ENCODE results near the gene SIGLEC5.
"Not testable (repeated sequence)": the region's sequence is repeated elsewhere in the genome, so short reads cannot be mapped to it uniquely, and the experiment has no call there.

The SIGLEC5 gene

DNA sequence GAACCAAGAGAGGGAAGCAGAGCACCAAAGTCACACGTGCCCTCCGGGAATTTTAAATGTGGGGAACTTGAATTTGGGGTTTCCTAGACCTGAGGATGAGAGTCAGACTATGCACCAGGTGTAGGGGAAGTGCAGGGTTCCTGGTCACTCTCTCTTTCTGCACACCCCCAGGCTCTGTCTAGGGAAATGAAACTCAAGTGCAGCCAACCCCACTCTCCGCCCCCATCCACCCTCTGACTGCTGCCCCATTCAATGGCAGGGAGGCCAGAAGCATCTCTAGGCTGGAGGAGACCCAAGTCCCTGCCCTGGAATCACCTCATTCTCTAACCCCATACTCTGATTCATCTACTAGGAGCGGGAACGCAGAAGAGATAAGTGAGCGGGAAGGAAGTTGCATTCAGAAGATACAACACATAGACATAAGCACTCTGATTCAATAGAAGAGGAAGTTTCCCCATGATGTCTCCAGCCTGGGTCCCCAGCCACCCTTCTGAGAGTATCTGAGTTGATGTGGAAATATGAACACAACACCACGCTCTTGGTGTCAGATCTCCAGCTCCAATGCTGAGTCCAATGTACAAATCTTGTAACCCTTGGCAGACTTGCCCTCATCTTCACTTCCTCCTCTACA, 21.1 kb upstream of the SIGLEC5 start:
- WGBS, 2 experiments (ENCODE audit: insufficient coverage in 2 of 2) = 48 to 57% methylated on average over 3 to 4 of the region's 7 CpGs
- Histone ChIP-seq H3K27ac (ENCODE audit: low read depth, low read length, severe bottlenecking) (no peak overlapping the region), H3K9me3 (ENCODE audit: control insufficient read depth, low read length) (no peaks in the 10 kb centered on the region), H3K4me3 (ENCODE audit: extremely low read depth, insufficient read depth, low read length, poor library complexity, severe bottlenecking) (no peak overlapping the region), H3K36me3 (ENCODE audit: control insufficient read depth, insufficient read depth, low read length) (no peaks in the 10 kb centered on the region), H3K4me1 (ENCODE audit: control insufficient read depth, insufficient read depth, low read length, poor library complexity, severe bottlenecking) (no peaks in the 10 kb centered on the region)

DNA sequence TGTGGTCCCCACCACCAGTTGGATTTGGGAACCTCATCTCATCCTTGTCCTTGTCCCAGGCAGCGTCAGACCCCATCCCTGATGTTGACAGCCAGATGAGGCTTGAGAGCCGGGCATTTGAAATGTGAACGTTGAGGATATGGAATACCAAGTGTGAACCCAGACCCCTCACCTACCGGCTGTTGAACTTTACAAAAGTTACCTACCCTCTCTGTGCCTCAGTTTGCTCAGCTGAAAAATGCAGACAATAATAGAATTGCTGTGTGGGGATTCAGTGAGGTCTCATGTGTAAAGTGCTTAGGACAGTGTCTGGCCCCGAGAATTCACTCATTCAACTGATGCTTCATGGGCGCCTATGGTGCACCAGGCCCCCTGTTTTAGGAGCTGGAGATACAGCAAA, 17.1 kb upstream of the SIGLEC5 start:
- H3K36me3 ChIP-seq (ENCODE audit: control insufficient read depth, insufficient read depth, low read length) = no peaks in the 10 kb centered on the region
- H3K4me3 ChIP-seq (ENCODE audit: extremely low read depth, insufficient read depth, low read length, poor library complexity, severe bottlenecking) = no peak overlapping the region
- 83 to 100% methylated on average over 1 to 3 of the region's 6 CpGs for WGBS, 2 experiments (ENCODE audit: insufficient coverage in 2 of 2)
- no peaks in the 10 kb centered on the region for H3K9me3 ChIP-seq (ENCODE audit: control insufficient read depth, low read length)
- no peak overlapping the region for H3K27ac ChIP-seq (ENCODE audit: low read depth, low read length, severe bottlenecking)
- H3K4me1 ChIP-seq (ENCODE audit: control insufficient read depth, insufficient read depth, low read length, poor library complexity, severe bottlenecking) = no peaks in the 10 kb centered on the region

DNA sequence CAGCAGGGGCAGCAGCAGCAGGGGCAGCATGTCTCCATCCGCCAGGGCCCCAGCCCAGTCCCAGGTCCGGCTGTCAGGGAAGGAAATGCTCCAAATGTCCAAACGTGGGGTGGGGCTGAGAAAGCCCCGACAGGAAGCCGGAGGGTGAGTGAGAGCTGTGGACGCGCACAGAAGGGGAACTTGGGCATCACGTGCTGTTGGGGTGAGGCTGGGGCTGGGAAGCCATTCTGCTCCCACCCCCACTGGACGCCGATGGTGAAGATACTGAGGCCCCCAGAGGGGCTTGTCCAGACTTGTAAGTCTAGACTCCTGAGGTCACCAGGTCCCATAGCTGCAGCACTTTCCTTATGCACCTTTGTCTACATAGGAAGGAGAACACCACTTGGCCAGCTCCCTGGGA, 16.5 kb upstream of the SIGLEC5 start, which contains the start of gene SIGLEC14:
TSS of gene SIGLEC14 (minus strand) at position 96 of the 400 bp plus-strand sequence. CDS start at position 30, 66 bp downstream.
- not testable (repeated sequence) for H3K4me1 ChIP-seq (ENCODE audit: control insufficient read depth, insufficient read depth, low read length, poor library complexity, severe bottlenecking); H3K4me3 ChIP-seq (ENCODE audit: extremely low read depth, insufficient read depth, low read length, poor library complexity, severe bottlenecking); H3K36me3 ChIP-seq (ENCODE audit: control insufficient read depth, insufficient read depth, low read length); H3K27ac ChIP-seq (ENCODE audit: low read depth, low read length, severe bottlenecking); H3K9me3 ChIP-seq (ENCODE audit: control insufficient read depth, low read length)
- WGBS, 2 experiments (ENCODE audit: insufficient coverage in 2 of 2) = 84 to 96% methylated on average over 3 to 5 of the region's 10 CpGs

GRCh38 chr19:51644636-51645271, 14.6 kb upstream of the SIGLEC5 start:
- 46 to 70% methylated on average over 3 to 8 of the region's 11 CpGs for WGBS, 2 experiments (ENCODE audit: insufficient coverage in 2 of 2)
- H3K9me3 ChIP-seq (ENCODE audit: control insufficient read depth, low read length) = no peaks in the 10 kb centered on the region
- no peak overlapping the region for H3K27ac ChIP-seq (ENCODE audit: low read depth, low read length, severe bottlenecking)
- H3K36me3 ChIP-seq (ENCODE audit: control insufficient read depth, insufficient read depth, low read length) = no peaks in the 10 kb centered on the region
- H3K4me3 ChIP-seq (ENCODE audit: extremely low read depth, insufficient read depth, low read length, poor library complexity, severe bottlenecking) = no peak overlapping the region
- H3K4me1 ChIP-seq (ENCODE audit: control insufficient read depth, insufficient read depth, low read length, poor library complexity, severe bottlenecking) = no peaks in the 10 kb centered on the region

GRCh38 chr19:51641648-51642047, 11.4 kb upstream of the SIGLEC5 start:
- Histone ChIP-seq H3K4me3 (ENCODE audit: extremely low read depth, insufficient read depth, low read length, poor library complexity, severe bottlenecking) (no peak overlapping the region), H3K36me3 (ENCODE audit: control insufficient read depth, insufficient read depth, low read length) (no peaks in the 10 kb centered on the region), H3K27ac (ENCODE audit: low read depth, low read length, severe bottlenecking) (no peak overlapping the region), H3K4me1 (ENCODE audit: control insufficient read depth, insufficient read depth, low read length, poor library complexity, severe bottlenecking) (no peaks in the 10 kb centered on the region), H3K9me3 (ENCODE audit: control insufficient read depth, low read length) (peaks cover 5% of the 10 kb centered on the region)

DNA sequence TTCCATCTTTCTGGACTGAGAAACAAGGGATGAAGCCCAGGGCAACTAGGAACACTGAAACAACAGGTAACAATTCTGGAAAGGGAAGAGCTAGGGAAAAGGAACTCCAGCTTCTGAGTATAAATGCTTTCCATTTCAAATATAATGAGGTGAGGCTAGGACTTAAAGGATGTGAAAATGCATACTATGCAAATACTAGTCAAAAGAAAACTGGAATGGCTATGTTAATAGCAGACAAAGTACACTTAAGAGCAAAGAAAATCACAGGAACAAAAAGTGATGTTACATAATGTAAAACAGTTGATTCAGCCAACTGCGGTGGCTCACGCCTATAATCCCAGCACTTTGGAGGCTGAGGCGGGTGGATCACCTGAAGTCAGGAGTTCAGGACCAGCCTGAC, 10.2 kb upstream of the SIGLEC5 start:
- 100% methylated on average over 2 of the region's 3 CpGs; no CpG with 5 or more reads in 1 of the 2 experiments for WGBS, 2 experiments (ENCODE audit: insufficient coverage in 2 of 2)

GRCh38 chr19:51639916-51640315, 9.7 kb upstream of the SIGLEC5 start:
- WGBS, 2 experiments (ENCODE audit: insufficient coverage in 2 of 2) = 60% methylated on average over 1 of the region's 4 CpGs; no CpG with 5 or more reads in 1 of the 2 experiments
- no peak overlapping the region for H3K27ac ChIP-seq (ENCODE audit: low read depth, low read length, severe bottlenecking)
- H3K9me3 ChIP-seq (ENCODE audit: control insufficient read depth, low read length) = peaks cover 5% of the 10 kb centered on the region
- no peak overlapping the region for H3K4me3 ChIP-seq (ENCODE audit: extremely low read depth, insufficient read depth, low read length, poor library complexity, severe bottlenecking)
- no peaks in the 10 kb centered on the region for H3K36me3 ChIP-seq (ENCODE audit: control insufficient read depth, insufficient read depth, low read length)
- H3K4me1 ChIP-seq (ENCODE audit: control insufficient read depth, insufficient read depth, low read length, poor library complexity, severe bottlenecking) = no peaks in the 10 kb centered on the region

More for the DNA sequence above, 10.2 kb upstream of the SIGLEC5 start:
- no peaks in the 10 kb centered on the region for H3K4me1 ChIP-seq (ENCODE audit: control insufficient read depth, insufficient read depth, low read length, poor library complexity, severe bottlenecking)
- H3K36me3 ChIP-seq (ENCODE audit: control insufficient read depth, insufficient read depth, low read length) = no peaks in the 10 kb centered on the region
- H3K9me3 ChIP-seq (ENCODE audit: control insufficient read depth, low read length) = peaks cover 5% of the 10 kb centered on the region
- no peak overlapping the region for H3K4me3 ChIP-seq (ENCODE audit: extremely low read depth, insufficient read depth, low read length, poor library complexity, severe bottlenecking)
- no peak overlapping the region for H3K27ac ChIP-seq (ENCODE audit: low read depth, low read length, severe bottlenecking)

DNA sequence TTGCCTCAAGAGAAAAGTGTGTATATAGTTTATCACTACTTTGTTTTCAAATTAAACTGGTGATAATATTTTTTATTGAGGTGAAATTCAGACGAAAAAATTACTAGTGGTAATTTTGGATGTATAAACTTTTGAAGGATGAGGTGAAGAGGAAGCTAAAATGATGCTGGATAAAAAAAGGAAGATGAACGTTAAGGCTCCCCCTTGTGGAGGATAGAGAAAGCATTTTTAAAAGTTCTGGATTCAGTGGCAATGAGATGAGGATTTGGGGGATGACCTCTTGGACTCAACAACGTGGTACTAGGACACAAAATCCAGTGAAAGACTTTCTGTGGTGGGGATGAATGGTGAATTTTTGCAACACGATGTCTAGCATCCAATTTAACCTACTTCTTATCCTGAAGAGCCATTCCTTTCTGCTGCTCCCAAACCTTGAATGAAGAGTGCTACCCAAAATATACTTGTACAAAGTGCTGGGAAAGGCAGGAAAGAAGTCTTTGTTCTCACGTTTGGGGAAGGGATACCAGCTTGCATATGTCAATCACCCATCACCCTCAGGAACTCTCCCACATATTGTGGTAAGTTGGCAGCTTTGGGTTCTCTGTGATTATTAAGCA, 7.3 kb upstream of the SIGLEC5 start:
- Histone ChIP-seq H3K4me1 (ENCODE audit: control insufficient read depth, insufficient read depth, low read length, poor library complexity, severe bottlenecking) (no peaks in the 10 kb centered on the region), H3K9me3 (ENCODE audit: control insufficient read depth, low read length) (peaks cover 5% of the 10 kb centered on the region), H3K4me3 (ENCODE audit: extremely low read depth, insufficient read depth, low read length, poor library complexity, severe bottlenecking) (no peak overlapping the region), H3K27ac (ENCODE audit: low read depth, low read length, severe bottlenecking) (no peak overlapping the region), H3K36me3 (ENCODE audit: control insufficient read depth, insufficient read depth, low read length) (no peaks in the 10 kb centered on the region)
- 0% methylated on average over 1 of the region's 5 CpGs for WGBS, 2 experiments (ENCODE audit: insufficient coverage in 2 of 2)

DNA sequence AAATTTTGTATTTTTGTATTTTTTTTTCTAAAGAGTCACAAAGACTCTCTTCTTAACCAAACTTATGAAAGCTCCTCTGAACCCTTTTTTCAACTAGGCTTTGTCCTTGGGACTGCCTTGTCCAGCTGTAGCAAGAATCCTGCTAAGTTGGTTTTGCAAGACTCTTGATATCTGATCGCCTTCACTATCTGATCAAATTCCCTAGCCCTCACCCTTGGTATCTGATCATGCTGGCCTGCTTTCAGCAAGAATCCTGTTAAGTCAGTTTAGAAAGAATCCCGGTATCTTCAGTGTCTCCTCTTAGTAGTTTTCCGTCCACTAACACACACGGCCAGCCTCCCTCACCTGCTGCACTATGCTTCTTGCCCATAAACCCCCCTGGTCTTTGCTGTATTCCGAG, 1.9 kb upstream of the SIGLEC5 start:
- 74 to 89% methylated on average over 3 of the region's 5 CpGs for WGBS, 2 experiments (ENCODE audit: insufficient coverage in 2 of 2)
- H3K4me3 ChIP-seq (ENCODE audit: extremely low read depth, insufficient read depth, low read length, poor library complexity, severe bottlenecking) = no peak overlapping the region
- H3K4me1 ChIP-seq (ENCODE audit: control insufficient read depth, insufficient read depth, low read length, poor library complexity, severe bottlenecking) = no peaks in the 10 kb centered on the region
- H3K9me3 ChIP-seq (ENCODE audit: control insufficient read depth, low read length) = peaks cover 5% of the 10 kb centered on the region
- H3K27ac ChIP-seq (ENCODE audit: low read depth, low read length, severe bottlenecking) = no peak overlapping the region
- no peaks in the 10 kb centered on the region for H3K36me3 ChIP-seq (ENCODE audit: control insufficient read depth, insufficient read depth, low read length)

- Histone ChIP-seq H3K4me3 (ENCODE audit: extremely low read depth, insufficient read depth, low read length, poor library complexity, severe bottlenecking) (no peak overlapping the region), H3K9me3 (ENCODE audit: control insufficient read depth, low read length) (no peaks in the 10 kb centered on the region), H3K36me3 (ENCODE audit: control insufficient read depth, insufficient read depth, low read length) (no peaks in the 10 kb centered on the region), H3K4me1 (ENCODE audit: control insufficient read depth, insufficient read depth, low read length, poor library complexity, severe bottlenecking) (no peaks in the 10 kb centered on the region), H3K27ac (ENCODE audit: low read depth, low read length, severe bottlenecking) (no peak overlapping the region)
- 83 to 84% methylated on average over 12 to 13 of the region's 14 CpGs for WGBS, 2 experiments (ENCODE audit: insufficient coverage in 2 of 2)
Observed at GRCh38 chr19:51628153-51628939, 1.9 kb downstream of the SIGLEC5 start.

All from mesodermal cell (in vitro differentiated cells).